ENCODE results near the gene C7orf25.

The C7orf25 gene

GRCh38 chr7:42911454-42912447 lies at the start of gene C7orf25:
Gene C7orf25 (minus strand): TSS chr7:42912070. CDS start chr7:42910900, 1,170 bp downstream.
- DNase-seq = peak; percentile 92

- no peak for DNase-seq
These were observed 49.3 kb upstream of the C7orf25 start for GRCh38 chr7:42961170-42961569.

- no peak for DNase-seq
These were observed 48.9 kb upstream of the C7orf25 start for GRCh38 chr7:42960762-42961161.

DNA sequence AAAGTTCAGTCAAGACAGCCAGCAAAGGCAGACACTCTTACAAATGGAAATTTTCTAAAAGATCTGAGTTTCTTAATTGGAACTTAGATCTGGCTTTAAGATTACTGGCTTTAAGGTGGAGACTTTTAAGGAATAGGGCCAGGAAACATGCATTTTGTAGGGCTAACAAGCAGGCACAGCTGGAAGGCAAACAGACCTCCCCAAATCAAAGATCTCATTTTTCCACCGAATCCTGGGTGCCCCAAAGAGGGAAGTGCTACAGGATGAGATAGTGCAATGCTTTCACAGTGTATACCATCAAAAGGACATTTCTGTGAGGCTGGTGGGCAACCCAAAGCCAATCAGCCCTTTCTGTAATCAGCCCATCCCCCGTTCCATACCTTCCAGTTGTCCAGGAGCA lies 47.7 kb upstream of the C7orf25 start:
- no peak for DNase-seq

DNA sequence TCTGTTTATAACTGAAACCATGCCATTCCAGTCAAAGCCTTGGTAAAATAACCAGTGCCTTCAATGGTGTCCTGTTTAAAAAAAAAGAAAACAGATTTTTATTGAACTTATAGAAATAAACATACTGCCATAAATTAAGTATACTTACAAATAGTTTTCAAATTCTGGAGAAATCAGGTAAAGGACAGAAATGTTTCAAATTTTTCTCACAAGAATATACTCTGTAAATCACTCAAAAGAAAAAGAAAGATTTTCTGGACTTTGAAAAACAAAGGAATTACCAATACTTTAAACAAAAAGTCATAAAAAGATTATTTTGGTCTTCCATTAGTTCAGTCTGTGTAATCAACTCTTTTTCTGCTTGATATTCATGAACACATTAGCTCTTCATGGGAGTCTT lies 44.2 kb upstream of the C7orf25 start:
- no peak for DNase-seq

- DNase-seq = no peak
These were observed 42.1 kb upstream of the C7orf25 start for GRCh38 chr7:42953994-42954393.

GRCh38 chr7:42952328-42952727 lies 40.5 kb upstream of the C7orf25 start:
- no peak for DNase-seq

- no peak for DNase-seq
These were observed 38.5 kb upstream of the C7orf25 start for GRCh38 chr7:42950417-42950816.

DNA sequence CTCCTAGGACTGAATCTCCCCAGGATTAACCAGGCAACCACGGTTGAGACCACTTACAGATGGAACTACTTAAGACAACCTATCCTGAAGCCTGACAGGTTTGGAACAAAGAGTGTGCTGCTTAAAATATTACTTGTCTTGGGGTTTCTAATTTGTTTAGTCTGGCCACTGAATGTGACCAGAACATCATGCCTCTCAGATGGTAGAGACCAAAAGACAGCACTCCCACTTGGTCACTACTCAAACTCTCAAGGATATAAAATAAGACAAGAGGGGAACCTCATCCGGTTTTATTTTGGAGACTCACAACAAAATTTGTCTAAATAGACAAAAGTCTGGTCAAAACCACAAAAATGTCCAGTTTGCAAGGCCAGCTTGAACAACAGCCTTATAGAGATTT lies 35.7 kb upstream of the C7orf25 start:
- no peak for DNase-seq

- DNase-seq = no peak
These were observed 34.7 kb upstream of the C7orf25 start for GRCh38 chr7:42946627-42946950.

DNA sequence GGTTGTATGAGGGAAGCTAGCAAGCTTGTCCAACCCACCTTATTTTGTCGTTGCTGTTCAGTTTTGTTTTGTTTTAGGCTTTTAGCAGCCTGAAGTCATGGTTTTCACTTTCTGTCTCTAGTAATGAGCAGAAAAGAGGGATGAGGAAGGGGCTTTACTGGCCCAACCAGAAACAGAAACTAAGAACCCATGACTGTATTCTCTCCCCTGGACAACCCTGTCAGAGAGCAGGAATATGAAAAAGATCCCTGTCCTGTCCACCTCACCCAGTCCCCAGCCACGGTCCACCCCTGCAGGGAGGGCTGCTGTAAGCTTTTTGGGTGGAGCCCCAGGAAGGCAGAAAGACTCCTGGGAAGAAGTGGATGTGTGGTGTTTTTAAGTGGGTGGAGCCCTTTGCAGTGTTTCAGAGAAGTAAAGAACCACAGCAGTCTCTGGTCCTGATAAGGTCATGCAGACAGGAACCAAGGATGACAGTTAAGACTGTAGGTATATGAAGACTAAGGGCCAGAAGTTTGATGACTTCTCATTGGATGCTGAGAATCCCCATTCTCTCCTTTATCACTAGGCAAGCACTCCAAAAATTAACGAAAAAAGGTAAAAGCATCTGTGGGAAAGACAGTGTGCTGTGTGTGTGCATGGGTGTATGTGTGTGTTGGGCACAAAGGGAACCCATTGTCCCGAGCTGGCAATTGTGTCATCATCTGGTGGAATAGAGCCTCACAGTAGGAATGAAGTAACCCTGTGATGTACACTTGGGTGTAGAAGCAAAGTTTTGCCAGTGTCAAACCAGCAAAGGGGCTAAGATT lies 34.2 kb upstream of the C7orf25 start:
- no peak for DNase-seq

DNA sequence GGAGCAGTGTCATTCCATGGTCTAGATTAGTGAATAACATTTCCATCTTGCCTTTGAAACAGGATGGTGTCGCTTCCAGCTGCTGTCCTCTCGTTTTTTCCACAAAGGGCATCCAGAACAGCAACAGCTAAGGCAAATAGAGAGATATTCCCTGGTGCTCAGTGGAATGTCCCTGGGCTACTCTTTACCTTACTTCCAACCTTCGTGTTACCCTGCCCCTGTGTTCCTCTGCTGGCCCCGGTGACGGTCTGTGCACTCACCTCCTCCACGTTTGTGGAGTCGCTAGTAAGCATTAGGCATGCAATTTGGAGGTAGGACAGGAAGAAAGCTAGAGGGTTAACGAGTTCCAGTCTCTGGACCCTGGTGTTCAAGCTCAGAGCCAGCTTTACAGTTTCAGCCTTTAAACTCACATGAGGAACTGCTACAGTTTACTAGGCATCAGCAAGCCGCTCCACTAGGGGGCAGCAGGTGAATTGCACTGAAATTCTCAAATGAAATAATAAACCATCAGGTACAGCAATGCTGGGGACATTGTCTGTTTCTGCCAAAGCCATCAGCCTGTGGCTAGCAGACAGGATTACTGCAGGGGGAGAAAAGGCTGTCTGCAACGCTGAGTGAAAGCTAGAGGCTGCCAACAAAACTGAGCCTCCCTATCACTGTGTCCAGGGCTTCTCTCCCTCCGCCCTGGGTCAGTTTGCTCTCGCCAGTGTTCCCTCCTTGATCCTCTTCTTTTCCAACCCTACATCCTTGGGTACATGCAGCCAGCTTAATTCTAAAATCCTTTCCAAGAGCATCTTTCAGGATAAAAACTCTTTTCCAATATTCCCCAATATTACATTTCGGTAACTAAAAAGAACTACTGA lies 29.3 kb upstream of the C7orf25 start:
- DNase-seq = peak; percentile 53

DNA sequence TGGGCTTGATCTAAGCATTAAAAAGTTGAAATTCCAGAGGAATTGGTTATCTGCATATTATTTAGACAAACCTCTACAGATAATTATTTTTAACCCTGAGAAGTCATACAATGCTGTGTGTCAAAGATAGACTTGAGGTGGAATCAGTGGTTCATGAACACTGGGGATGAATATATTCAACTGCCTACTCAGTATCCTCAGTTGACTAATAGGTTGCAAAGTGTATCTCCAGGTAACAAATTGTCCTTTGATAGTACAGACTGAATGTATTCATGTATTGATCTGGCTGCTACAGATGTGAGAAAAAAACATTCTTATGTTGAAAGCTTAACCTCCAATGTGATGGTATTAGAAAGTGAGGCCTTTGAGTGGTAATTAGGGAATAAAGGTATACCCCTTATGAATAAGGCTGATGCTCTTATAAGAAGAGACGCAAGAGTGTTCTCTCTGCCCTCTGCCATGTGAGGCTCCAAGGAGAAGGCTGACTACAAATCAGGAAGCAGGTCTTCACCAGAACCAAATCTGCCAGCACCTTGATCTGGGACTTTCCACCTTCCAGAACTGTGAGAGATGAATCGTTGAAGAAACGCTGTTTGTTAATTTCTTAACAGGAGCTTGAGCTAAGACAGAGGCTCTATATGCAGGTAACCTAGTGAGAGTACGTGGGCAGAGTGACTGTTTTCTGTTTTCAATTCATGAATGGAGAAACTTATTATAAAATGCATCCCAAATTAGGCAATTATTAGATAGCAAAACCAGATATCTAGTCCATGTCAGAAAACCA lies 27.8 kb upstream of the C7orf25 start:
- no peak for DNase-seq

- DNase-seq = no peak
These were observed 24.0 kb upstream of the C7orf25 start for GRCh38 chr7:42935861-42936260.

DNA sequence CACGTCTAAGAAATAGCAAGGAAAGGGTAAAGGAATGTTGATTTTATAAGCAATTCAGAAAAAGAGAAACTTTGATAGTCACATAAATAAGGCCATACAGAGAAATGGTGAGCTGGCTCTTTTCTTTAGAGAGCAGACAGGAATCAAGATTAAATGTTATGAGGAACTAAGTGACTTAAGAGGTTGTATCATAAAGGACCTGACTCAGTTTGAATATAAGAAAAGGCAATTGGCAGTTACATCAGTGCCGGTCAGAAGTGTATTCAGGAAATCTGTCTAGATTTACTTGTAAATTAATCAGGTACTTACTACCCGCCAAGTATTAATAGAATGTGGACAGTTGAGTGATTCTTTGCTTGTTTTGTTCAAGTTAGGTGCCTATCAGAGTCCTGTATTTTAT lies 22.4 kb upstream of the C7orf25 start:
- DNase-seq = no peak

DNA sequence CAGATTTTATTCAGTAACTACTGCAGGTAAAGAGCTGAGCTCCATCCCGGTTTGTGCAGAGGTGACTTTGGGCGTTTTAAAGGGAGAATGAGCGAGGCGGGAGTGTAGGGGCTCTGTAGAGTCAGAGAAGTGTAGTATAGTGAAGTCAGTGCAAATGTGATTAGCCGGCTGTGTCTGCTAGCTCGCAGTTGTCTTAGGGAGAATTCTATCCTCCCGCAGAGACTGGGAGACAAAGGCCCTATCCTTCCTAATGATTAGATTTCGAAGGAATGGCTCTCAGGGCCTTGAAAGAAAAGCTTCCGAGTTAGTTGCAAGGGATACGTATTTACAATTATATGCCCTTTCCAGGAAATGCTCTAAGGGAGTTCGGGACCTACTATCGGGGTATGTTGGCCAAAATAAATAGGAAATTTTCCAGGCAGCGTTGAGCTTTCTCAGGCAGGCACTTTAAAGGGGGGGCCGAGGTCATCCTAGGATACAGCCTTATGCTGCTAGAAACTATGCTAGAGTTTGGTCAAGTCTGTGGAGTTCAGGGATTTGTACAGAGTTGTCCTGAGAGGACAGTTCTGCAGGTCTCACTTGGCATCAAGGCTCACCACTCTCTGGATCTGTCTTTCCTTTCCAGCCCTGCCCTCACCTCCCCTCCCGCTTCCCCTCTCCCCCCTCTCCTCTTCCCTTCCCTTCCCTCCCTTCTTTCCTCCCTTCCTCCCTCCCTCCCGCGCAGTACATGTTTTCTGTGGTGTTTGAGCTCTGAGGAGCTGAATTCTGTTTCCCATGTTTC lies 21.1 kb upstream of the C7orf25 start:
- DNase-seq = no peak

DNA sequence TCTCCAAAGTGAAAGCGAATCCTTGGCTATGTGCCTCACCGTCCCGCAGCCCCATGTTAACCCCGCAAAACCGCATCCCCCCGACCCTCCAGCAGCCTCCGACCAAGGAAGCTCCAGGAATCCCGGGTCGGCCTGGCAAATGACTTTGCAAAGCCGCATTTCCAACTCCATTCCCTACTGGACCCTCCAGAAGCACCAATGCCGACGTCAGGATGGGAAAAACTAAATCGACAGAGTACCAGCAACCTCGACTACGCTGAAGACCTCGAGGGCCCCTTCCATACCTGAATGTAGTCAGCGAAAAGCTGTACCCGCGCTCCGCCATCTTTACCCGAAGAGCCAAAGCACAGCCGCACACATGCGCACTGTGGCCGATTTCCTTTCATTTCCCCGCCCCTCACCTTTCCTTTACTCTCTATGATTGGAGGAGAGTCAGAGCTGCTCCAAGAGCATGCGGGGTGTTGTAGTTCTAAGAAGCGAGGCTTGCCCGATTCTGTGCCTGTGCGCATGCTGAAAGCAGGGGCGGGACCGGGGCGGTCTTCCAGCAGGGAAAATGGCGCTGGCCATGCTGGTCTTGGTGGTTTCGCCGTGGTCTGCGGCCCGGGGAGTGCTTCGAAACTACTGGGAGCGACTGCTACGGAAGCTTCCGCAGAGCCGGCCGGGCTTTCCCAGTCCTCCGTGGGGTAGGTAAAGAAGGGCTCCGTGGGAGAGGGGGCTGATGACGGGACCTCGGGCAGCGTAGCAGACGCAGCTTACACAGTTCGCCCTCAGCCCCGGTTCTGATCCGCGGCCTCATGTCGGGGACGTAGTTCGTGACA lies 20.2 kb upstream of the C7orf25 start, which contains the start of the genes MRPL32 and PSMA2:
TSS of gene MRPL32 (plus strand) at position 543 of the 818 bp plus-strand sequence. CDS start at position 554, 11 bp downstream.
TSS of gene PSMA2 (minus strand) at position 341 of the 818 bp plus-strand sequence. CDS start at position 325, 16 bp downstream.
- peak; percentile 96 for DNase-seq

GRCh38 chr7:42931447-42931833 lies 19.6 kb upstream of the C7orf25 start:
- no peak for DNase-seq

GRCh38 chr7:42930889-42931288 lies 19.0 kb upstream of the C7orf25 start:
- DNase-seq = no peak

DNA sequence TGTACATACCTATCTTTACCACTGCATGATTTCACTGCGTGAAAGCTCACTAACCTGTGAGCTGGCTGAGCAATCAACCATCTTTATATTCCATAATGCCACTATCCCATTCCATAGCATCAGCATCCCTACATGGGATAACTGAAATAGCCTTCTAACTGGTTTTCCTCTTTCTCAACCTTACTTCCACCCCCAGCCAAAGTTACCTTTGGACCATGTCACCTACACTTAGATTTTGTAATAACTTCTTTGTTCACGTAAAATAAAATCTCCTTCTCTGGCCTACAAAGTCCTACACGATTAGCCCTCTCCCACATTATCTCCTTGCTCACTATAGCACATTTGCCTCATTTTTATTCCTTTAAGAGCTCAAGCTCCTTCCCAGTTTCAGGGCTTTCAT lies 17.6 kb upstream of the C7orf25 start:
- no peak for DNase-seq
